ENCODE results near the gene CD70.
A peak's percentile ranks its signal among the peaks of the same experiment; 100 is the strongest.
"Not testable (repeated sequence)": the region's sequence is repeated elsewhere in the genome, so short reads cannot be mapped to it uniquely, and the experiment has no call there.

The CD70 gene

DNA sequence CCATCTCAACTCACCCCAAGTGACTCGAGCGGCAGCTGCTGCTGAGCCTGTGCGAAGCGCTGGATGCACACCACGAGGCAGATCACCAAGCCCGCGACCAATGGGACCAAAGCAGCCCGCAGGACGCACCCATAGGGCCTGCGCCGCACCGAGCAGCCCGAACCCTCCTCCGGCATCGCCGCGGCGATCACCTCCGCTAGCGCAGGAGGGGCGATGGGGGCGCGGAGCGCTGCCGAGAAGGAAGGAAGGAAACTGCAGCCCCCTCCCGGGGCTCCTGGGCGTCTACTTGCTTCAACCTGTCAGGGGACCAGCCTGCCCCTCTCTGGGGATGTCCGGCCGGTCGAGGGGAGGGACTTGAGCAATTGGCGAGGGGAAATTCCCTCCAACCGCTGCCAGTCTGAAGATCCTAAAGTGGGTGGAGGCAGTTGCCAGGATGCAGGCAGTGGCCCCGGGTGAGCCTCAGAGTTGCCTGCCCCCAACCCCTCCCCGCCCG is at the start of gene CD70:
Gene CD70, minus strand, starts transcription at position 324 of the 493 bp plus-strand sequence. Its CDS starts 148 bp downstream, at position 176.
- Mint-ChIP-seq H3K4me1 (peaks cover 91% of the 10 kb centered on the region), H3K4me3 (peak within 1 kb of the TSS; percentile 85 to 96), H3K27me3 (peaks cover 60% of the 10 kb centered on the region), H3K9me3 (no peaks in the 10 kb centered on the region), H3K27ac (peak within 1 kb of the TSS; percentile 1 to 86)
- ATAC-seq (peak; percentile 88), DNase-seq (peak; percentile 74 to 78)

- not testable (repeated sequence) for H3K4me3 Mint-ChIP-seq, H3K27me3 Mint-ChIP-seq, H3K27ac Mint-ChIP-seq, ATAC-seq, H3K9me3 Mint-ChIP-seq, DNase-seq
- H3K4me1 Mint-ChIP-seq, result peaks cover 57% of the 10 kb centered on the region
These were observed 49.4 kb upstream of the CD70 start for GRCh38 chr19:6640333-6640732.

DNA sequence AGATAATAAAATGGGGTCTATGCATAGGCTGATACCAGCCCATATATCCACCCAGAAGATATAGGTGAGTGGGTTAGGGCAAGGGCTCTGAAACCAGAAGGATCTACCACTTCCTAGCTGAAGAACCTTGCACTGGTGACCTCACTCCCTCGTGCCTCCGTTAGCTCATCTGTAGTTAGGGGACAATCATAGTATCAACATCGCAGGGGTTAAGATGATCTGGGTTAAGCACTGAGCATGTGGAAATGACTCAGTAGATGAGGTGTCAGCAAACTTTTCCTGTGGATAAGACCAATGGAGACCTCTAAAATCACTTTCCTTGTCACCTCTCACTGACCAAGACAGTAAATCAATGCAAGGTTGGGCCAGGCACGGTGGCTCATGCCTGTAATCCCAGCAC is 48.5 kb upstream of the CD70 start:
- peak; percentile 26 to 57 for DNase-seq
- peaks cover 56% of the 10 kb centered on the region for H3K4me1 Mint-ChIP-seq
- H3K27me3 Mint-ChIP-seq, result no peaks in the 10 kb centered on the region

DNA sequence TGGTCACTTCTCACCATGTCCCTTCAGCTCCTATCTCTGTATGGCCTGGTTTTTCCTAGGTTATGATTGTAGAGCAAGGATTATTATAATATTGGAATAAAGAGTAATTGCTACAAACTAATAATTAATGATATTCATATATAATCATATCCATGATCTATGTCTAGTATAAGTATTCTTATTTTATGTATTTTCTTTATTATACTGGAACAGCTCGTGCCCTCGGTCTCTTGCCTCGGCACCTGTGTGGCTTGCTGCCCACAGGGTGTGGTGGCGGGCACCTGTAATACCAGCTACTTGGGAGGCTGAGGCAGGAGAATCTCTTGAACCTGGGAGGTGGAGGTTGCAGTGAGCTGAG is 42.5 kb upstream of the CD70 start:
- DNase-seq, ATAC-seq, H3K9me3 Mint-ChIP-seq, H3K27me3 Mint-ChIP-seq, H3K27ac Mint-ChIP-seq, H3K4me3 Mint-ChIP-seq: not testable (repeated sequence)
- peaks cover 50% of the 10 kb centered on the region for H3K4me1 Mint-ChIP-seq

More for the DNA sequence above, 48.5 kb upstream of the CD70 start:
- no peak overlapping the region for H3K4me3 Mint-ChIP-seq
- peaks cover 0 to 3% of the 10 kb centered on the region in 2 donors for H3K9me3 Mint-ChIP-seq
- peak; percentile 97 for ATAC-seq
- peak overlapping the region; percentile 62 to 80 for H3K27ac Mint-ChIP-seq

DNA sequence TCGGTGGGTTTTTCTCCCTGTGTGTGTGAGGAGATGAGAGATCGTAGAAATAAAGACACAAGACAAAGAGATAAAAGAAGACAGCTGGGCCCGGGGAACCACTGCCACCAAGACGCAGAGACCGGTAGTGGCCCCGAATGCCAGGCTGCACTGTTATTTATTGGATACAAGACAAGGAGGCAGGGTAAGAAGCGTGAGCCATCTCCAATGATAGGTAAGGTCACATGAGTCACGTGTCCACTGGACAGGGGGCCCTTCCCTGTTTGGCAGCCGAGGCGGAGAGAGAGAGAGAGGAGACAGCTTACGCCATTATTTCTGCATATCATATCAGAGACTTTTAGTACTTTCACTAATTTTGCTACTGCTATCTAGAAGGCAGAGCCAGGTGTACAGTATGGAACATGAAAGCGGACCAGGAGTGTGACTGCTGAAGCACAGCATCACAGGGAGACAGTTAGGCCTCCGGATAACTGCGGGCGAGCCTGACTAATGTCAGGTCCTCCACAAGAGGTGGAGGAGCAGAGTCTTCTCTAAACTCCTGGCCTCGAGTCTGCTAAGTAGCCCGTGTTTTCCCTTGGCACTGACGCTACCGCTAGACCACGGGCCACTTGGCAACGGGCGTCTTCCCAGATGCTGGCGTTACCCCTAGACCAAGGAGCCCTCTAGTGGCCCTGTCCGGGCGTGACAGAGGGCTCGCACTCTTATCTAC is 42.0 kb upstream of the CD70 start:
- not testable (repeated sequence) for ATAC-seq, H3K27ac Mint-ChIP-seq
- peak overlapping the region in 1 of 2 donors; percentile 34 for H3K4me3 Mint-ChIP-seq

DNA sequence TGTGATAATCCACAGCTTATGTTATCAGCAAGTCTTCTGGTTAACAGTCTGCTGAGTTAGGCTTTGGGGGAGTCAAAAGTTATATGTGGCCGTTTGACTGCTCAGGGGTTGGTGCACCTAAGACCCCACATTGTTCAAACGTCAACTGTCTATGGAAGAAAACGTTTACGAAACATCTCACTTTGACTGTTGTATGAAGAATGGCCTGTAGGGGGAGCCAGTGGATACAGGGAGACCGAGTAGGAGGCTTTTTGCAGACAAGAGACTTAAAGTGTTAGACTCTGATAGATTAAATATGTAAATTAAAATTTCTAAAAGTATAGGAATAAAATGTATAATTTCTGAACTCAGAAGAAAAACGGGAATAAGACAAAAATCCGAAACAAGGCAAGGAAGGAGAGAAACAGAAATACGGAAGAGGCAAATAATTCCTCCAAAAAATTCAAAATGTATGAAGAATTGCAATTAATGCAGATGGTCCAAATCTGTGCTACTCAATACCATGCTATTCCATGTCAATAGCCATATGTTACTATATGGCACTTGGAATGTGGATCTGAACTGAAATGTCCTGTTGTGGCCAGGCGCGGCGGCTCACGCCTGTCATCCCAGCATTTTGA is 41.2 kb upstream of the CD70 start:
- Mint-ChIP-seq H3K27ac (no peak overlapping the region), H3K4me1 (peaks cover 45% of the 10 kb centered on the region), H3K9me3 (peaks cover 6 to 14% of the 10 kb centered on the region in 2 donors), H3K4me3 (no peak overlapping the region), H3K27me3 (peaks cover 13% of the 10 kb centered on the region)
- peak; percentile 77 to 83 for DNase-seq
- ATAC-seq, result peak; percentile 66

More for the DNA sequence above, 42.0 kb upstream of the CD70 start:
- peak in 1 of 2 donors; percentile 55 for DNase-seq
- H3K9me3 Mint-ChIP-seq, H3K27me3 Mint-ChIP-seq: not testable (repeated sequence)
- H3K4me1 Mint-ChIP-seq, result peaks cover 45% of the 10 kb centered on the region

DNA sequence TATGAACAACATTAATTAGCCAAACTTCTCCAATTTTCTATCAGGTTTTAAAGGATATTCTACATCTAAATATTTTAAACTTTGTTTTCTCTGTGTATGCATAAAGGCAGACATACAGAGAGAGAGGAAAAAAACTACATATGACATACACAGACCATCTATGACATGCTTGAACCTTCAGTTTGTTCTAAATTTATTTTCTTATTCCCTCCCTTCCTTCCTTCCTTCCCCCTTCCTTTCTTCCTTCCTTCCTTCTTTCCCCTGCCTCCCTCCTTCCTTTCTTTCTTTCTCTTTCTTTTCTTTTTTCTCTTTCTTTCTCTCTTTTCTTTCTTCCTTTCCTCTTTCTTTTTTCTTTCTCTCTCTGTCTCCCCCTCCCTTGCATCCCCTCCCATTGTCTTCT is 35.8 kb upstream of the CD70 start:
- H3K9me3 Mint-ChIP-seq, result peaks cover 19 to 21% of the 10 kb centered on the region in 2 donors
- H3K27ac Mint-ChIP-seq, result no peak overlapping the region
- DNase-seq, result no peak
- ATAC-seq, result no peak
- H3K4me3 Mint-ChIP-seq, result no peak overlapping the region
- peaks cover 23% of the 10 kb centered on the region for H3K4me1 Mint-ChIP-seq
- peaks cover 19% of the 10 kb centered on the region for H3K27me3 Mint-ChIP-seq

DNA sequence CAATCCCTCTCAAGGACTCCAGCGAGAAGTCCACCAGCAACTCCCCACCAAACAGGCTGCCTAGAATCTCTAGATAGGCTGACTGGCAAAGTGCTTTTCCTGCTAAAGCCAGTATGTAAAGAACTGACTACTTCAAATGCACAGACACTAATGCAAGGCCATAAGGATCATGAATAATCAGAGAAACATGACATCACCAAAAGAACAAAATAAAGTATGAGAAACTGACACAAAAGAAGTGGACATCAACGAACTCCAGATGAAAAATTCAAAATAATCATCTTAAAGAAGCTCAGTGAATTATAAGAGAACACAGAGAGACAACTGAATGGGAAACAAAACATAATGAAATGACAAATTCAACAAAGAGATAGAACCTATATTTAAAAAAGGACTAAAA is 26.4 kb upstream of the CD70 start:
- H3K4me1 Mint-ChIP-seq, result peaks cover 39% of the 10 kb centered on the region
- H3K9me3 Mint-ChIP-seq, result peaks cover 15 to 23% of the 10 kb centered on the region in 2 donors
- no peak overlapping the region for H3K4me3 Mint-ChIP-seq
- DNase-seq (no peak), ATAC-seq (no peak)
- peak overlapping the region; percentile 27 to 30 for H3K27ac Mint-ChIP-seq
- H3K27me3 Mint-ChIP-seq, result peaks cover 41% of the 10 kb centered on the region

DNA sequence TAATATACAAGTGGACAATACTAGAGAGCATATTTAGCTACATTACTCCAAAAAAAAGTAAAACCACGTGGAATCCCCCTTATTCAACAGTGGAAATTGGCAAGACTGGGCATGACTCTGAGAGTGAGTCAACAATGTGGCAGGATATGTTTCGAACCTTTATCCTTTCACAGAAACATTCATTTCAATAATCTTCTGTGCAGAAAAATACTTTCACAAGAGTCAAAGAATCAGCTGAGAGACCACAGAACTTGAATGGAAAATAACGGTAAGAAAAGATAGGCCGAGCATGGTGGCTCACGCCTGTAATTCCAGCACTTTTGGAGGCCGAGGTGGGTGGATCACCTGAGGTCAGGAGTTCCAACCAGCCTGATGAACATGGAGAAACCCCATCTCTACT is 25.1 kb upstream of the CD70 start:
- peaks cover 46% of the 10 kb centered on the region for H3K4me1 Mint-ChIP-seq
- H3K9me3 Mint-ChIP-seq, result peaks cover 15 to 23% of the 10 kb centered on the region in 2 donors
- H3K27me3 Mint-ChIP-seq, result peaks cover 48% of the 10 kb centered on the region
- H3K27ac Mint-ChIP-seq, result peak overlapping the region; percentile 85 to 97
- peak overlapping the region; percentile 28 to 44 for H3K4me3 Mint-ChIP-seq
- DNase-seq (peak; percentile 43 to 62), ATAC-seq (peak; percentile 97)

- H3K9me3 Mint-ChIP-seq, result peaks cover 15 to 18% of the 10 kb centered on the region in 2 donors
- DNase-seq (peak; percentile 44 to 72), ATAC-seq (peak; percentile 69)
- H3K4me3 Mint-ChIP-seq, result peak overlapping the region in 1 of 2 donors; percentile 24
- H3K27ac Mint-ChIP-seq, result peak overlapping the region; percentile 28 to 86
- H3K4me1 Mint-ChIP-seq, result peaks cover 60% of the 10 kb centered on the region
- peaks cover 46% of the 10 kb centered on the region for H3K27me3 Mint-ChIP-seq
These were observed 22.8 kb upstream of the CD70 start for GRCh38 chr19:6613711-6614110.

DNA sequence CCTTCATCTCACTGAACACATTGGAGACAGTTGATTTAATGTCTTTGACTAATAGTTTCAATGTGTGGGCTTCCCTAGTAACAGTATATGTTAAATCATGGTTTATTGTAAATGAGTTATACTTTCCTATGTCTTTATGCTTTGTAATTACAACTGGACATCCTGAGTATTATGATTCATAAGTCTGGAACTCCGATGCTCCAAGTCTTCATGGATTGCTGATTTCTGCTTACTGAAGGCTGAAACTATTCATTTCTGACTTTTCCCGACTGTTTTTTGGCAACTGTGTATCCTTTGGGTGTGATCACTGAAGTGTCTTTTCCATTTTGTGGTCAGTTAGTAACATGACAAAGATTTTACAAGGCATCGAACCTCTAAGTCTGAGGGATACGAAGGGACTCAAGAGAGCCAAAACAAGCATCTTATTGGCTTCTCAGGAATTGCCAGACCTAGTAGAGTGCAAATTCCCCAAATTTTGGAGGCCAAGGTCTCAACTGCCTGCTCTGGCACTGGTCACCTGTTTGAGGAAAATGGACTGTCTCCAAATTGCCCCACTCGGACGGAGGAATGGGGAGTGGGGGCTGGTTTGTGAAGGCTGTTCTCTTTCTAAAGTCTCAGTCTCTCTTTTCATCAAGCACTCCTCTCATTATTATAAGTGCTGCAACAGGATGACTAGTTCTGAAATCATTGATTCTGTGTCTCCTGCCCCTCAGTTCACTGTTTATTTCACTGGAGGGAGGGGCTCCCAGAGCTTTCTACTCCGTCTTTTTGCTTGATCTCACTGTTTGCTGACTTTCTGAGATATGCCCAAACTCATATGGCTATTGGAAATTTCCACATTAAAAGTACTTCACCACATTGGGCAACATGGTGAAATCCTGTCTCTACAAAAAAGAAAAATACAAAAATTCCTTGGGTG is 20.2 kb upstream of the CD70 start:
- DNase-seq, result no peak
- no peak for ATAC-seq
- Mint-ChIP-seq H3K4me1 (peaks cover 47% of the 10 kb centered on the region), H3K27ac (no peak overlapping the region), H3K9me3 (peaks cover 0 to 4% of the 10 kb centered on the region in 2 donors), H3K4me3 (no peak overlapping the region), H3K27me3 (peaks cover 32% of the 10 kb centered on the region)

DNA sequence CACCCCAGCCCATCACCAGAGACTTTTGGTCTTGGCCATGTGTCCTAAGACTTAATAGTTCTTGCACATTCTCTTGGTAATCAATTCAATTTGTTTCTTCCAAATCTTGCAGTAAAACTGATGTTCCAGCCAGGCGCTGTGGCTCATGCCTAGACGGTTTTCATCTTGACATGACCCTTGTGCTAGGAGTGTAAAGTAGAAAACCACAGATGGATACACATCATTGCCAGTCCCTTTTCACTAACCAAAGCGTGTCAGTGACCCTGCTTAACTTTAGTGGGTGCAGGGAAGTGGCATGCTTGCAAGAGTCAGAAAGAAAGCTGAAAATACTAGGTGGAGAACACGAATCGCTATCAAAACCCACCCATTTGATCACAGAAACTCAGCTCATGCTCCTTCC is 18.0 kb upstream of the CD70 start:
- DNase-seq (no peak), ATAC-seq (no peak)
- H3K4me3 Mint-ChIP-seq, result no peak overlapping the region
- H3K27me3 Mint-ChIP-seq, result peaks cover 32% of the 10 kb centered on the region
- no peaks in the 10 kb centered on the region for H3K9me3 Mint-ChIP-seq
- no peak overlapping the region for H3K27ac Mint-ChIP-seq
- H3K4me1 Mint-ChIP-seq, result peaks cover 36% of the 10 kb centered on the region

- H3K4me3 Mint-ChIP-seq, H3K27ac Mint-ChIP-seq, ATAC-seq, H3K9me3 Mint-ChIP-seq, DNase-seq: not testable (repeated sequence)
- Mint-ChIP-seq H3K27me3 (peaks cover 30% of the 10 kb centered on the region), H3K4me1 (peaks cover 36% of the 10 kb centered on the region)
These were observed 17.2 kb upstream of the CD70 start for GRCh38 chr19:6608146-6608545.

DNA sequence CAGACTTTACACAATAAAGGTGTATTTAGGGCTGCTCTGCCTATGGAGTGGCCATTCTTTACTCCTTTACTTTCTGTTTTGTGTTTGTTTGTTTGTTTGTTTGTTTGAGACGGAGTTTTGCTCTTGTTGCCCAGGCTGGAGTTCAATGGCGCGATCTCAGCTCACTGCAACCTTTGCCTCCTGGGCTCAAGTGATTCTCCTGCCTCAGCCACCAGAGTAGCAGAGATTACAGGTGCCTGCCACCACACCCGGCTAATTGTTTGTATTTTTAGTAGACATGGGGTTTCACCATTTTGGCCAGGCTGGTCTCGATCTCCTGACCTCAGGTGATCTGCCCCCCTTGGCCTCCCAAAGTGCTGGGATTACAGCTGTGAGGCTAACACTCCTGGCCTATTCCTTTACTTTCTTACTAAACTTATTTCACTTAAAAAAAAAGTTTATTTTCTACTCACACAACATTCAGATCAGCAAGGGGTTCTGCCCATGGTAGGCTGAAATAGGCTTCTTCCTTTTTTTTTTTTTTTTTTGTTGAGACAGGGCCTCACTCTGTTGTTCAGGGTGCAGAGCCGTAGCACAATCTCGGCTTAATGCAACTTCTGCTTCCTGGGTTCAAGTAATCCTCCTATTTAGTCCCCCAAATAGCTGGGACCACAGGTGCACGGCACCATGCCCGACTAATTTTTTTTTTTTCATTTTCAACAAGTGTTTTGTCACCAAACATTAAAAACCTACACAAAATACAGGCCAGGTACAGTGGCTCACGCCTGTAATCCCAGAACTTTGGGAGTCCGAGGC is 15.5 kb upstream of the CD70 start:
- not testable (repeated sequence) for H3K9me3 Mint-ChIP-seq, H3K4me3 Mint-ChIP-seq, H3K27ac Mint-ChIP-seq, ATAC-seq, DNase-seq
- Mint-ChIP-seq H3K27me3 (peaks cover 20% of the 10 kb centered on the region), H3K4me1 (peaks cover 41% of the 10 kb centered on the region)

DNA sequence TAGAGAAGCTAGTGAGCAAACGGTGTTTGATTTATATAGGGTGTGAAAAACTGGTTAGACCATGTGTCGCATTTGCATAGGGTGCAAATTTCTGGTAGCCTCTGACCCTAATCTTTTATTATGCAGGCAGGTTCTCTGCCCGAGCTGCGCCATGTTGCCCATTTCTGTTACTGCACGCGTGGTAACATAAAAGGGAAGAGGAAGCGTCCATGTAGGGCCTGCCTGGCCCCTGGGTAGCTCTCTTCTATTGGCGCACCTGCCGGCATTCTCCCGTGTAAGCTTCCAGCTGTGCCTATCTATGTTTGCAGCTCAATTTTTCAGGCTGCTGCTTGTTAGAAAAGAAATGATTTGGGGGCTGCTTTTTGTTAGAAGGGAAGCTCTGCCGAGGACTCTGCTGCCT is 14.0 kb upstream of the CD70 start:
- no peak overlapping the region for H3K4me3 Mint-ChIP-seq
- no peak overlapping the region for H3K27ac Mint-ChIP-seq
- peaks cover 8% of the 10 kb centered on the region for H3K27me3 Mint-ChIP-seq
- ATAC-seq (no peak), DNase-seq (no peak)
- no peaks in the 10 kb centered on the region for H3K9me3 Mint-ChIP-seq
- H3K4me1 Mint-ChIP-seq, result peaks cover 45% of the 10 kb centered on the region
